ENCODE measurements around the gene POLR2J3.
"Not testable (repeated sequence)": the region's sequence is repeated elsewhere in the genome, so short reads cannot be mapped to it uniquely, and the experiment has no call there.

DNA sequence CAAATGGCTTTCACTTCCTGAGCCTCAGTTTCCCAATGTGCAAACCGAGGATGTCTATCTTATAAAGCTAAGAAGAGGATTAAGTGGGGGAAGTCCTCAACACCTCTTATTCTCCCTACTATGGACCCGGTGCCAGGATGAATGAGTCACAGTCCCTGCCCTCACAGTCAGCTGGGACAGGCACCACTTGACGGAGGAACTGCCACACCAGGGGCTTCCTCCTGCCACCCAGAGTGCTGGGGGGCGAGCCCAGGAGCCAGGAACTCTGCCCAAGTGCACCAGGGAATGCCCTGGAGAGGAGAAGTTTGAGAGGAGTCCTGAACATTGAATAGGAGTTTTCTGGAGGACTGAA lies 41.9 kb upstream of the POLR2J3 start:
- TF ChIP-seq, protein P1, sequence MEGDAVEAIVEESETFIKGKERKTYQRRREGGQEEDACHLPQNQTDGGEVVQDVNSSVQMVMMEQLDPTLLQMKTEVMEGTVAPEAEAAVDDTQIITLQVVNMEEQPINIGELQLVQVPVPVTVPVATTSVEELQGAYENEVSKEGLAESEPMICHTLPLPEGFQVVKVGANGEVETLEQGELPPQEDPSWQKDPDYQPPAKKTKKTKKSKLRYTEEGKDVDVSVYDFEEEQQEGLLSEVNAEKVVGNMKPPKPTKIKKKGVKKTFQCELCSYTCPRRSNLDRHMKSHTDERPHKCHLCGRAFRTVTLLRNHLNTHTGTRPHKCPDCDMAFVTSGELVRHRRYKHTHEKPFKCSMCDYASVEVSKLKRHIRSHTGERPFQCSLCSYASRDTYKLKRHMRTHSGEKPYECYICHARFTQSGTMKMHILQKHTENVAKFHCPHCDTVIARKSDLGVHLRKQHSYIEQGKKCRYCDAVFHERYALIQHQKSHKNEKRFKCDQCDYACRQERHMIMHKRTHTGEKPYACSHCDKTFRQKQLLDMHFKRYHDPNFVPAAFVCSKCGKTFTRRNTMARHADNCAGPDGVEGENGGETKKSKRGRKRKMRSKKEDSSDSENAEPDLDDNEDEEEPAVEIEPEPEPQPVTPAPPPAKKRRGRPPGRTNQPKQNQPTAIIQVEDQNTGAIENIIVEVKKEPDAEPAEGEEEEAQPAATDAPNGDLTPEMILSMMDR (IDR thresholded peaks at IDR 0.05), result not testable (repeated sequence)
- TF ChIP-seq SMAD4 (CRISPR knock-in tag; IDR thresholded peaks at IDR 0.05); ZNF138 (CRISPR knock-in tag; conservative IDR thresholded peaks at IDR 0.05); E2F4 (CRISPR knock-in tag; IDR thresholded peaks at IDR 0.05; ENCODE audit: borderline replicate concordance, low read depth); FOXK1 (CRISPR knock-in tag; IDR thresholded peaks at IDR 0.05); NR2C2 (CRISPR knock-in tag; IDR thresholded peaks at IDR 0.05); ZNF219 (CRISPR knock-in tag; IDR thresholded peaks at IDR 0.05; ENCODE audit: borderline replicate concordance); IRF2 (CRISPR knock-in tag; IDR thresholded peaks at IDR 0.05; ENCODE audit: borderline replicate concordance, low read depth): not testable (repeated sequence)

Measured in WTC11 (cell line).